MCF 10A (cell line): Measurements from ENCODE around the gene LRRK2. TPM values are rescaled to one million over a fixed set of nuclear protein-coding genes. Genes with fewer than 3 reads are reported as not detected.

Experiments
- BruUV-seq: library from RNA; stranded (reverse); fragments of 400-500 nt; replicated peaks from 2 replicates; lab custom pipeline; 2021; lab: Mats Ljungman, UMichigan
- CTCF ChIA-PET: fragments of 300-600 bp; sonication (Branson Sonifier 250); formaldehyde crosslinking; extraction: SDS; loops from one replicate; lab custom pipeline; 2021; ENCODE audit warnings: antibody characterized with exemption, inconsistent platforms; lab: Yijun Ruan, JAX
- POLR2A ChIA-PET: fragments of 300-600, 350-650 bp; sonication (Branson Sonifier 250); formaldehyde crosslinking; extraction: SDS; loops from one replicate; lab custom pipeline; 2020; ENCODE audit warnings: antibody characterized with exemption, inconsistent platforms; lab: Yijun Ruan, JAX
- DNase-seq: peaks from one replicate; pipeline ENCODE4 v3.0.0-alpha.2; 2018; ENCODE audit not compliant: unreplicated experiment
- H3K27ac Mint-ChIP-seq: one replicate; pipeline ENCODE4 v1.8.0; 2022; ENCODE audit warnings: mild to moderate bottlenecking, low read depth, mixed read lengths; ENCODE audit not compliant: unreplicated experiment
- H3K27me3 Mint-ChIP-seq: one replicate; pipeline ENCODE4 v1.8.0; 2022; ENCODE audit warnings: mixed read lengths; ENCODE audit not compliant: insufficient read depth, unreplicated experiment
- H3K36me3 Mint-ChIP-seq: one replicate; pipeline ENCODE4 v1.8.0; 2022; ENCODE audit warnings: mild to moderate bottlenecking, moderate library complexity, mixed read lengths; ENCODE audit not compliant: insufficient read depth, unreplicated experiment
- H3K4me1 Mint-ChIP-seq: one replicate; pipeline ENCODE4 v1.8.0; 2022; ENCODE audit warnings: mixed read lengths; ENCODE audit not compliant: insufficient read depth, unreplicated experiment
- H3K4me3 Mint-ChIP-seq: one replicate; pipeline ENCODE4 v1.8.0; 2022; ENCODE audit warnings: mild to moderate bottlenecking, moderate library complexity, mixed read lengths; ENCODE audit not compliant: unreplicated experiment
- H3K9me3 Mint-ChIP-seq: one replicate; pipeline ENCODE4 v1.8.0; 2022; ENCODE audit warnings: mixed read lengths; ENCODE audit not compliant: unreplicated experiment
- intact Hi-C: fragments of 100-400 bp; cut with micrococcal nuclease; formaldehyde crosslinking; loops from 2 replicates; pipeline ENCODE4 v1.14.1; 2022
- total RNA-seq: library from RNA; stranded (reverse); gene quantifications from 2 replicates; pipeline ENCODE4 v1.2.3, GENCODE V29; 2022
- TF ChIP-seq, protein P1 (sequence below): fragments of 200-600 bp; IDR thresholded peaks from one replicate; pipeline ENCODE4 v1.8.0; 2022; ENCODE audit warnings: antibody characterized with exemption, mild to moderate bottlenecking; ENCODE audit not compliant: unreplicated experiment

The LRRK2 gene
- total RNA-seq, 1 experiment from 2014 or later: 4.2 TPM

DNA sequence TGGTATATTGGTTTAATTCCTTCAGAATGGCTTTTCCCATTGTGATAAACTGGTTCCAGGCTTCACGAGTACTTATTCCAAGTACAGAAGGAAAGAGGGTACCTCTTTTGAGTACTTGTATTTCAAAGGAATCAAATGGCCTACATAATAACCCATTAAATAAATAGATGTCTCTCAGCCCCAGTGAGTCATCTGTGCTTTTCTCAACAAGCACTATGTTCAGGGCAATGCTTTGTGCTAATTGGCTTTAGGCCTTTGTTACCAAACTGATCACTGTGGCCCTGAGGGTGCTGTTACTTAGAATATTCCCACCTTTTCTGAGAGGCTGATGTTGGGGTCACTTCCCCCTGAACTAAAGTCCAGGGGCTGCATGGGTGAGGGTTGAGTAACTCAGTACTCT, 107.1 kb downstream of the LRRK2 start:
- no TSS peak for BruUV-seq
- peaks cover 5% of the 10 kb centered on the region for H3K36me3 Mint-ChIP-seq
- TF ChIP-seq, protein P1, sequence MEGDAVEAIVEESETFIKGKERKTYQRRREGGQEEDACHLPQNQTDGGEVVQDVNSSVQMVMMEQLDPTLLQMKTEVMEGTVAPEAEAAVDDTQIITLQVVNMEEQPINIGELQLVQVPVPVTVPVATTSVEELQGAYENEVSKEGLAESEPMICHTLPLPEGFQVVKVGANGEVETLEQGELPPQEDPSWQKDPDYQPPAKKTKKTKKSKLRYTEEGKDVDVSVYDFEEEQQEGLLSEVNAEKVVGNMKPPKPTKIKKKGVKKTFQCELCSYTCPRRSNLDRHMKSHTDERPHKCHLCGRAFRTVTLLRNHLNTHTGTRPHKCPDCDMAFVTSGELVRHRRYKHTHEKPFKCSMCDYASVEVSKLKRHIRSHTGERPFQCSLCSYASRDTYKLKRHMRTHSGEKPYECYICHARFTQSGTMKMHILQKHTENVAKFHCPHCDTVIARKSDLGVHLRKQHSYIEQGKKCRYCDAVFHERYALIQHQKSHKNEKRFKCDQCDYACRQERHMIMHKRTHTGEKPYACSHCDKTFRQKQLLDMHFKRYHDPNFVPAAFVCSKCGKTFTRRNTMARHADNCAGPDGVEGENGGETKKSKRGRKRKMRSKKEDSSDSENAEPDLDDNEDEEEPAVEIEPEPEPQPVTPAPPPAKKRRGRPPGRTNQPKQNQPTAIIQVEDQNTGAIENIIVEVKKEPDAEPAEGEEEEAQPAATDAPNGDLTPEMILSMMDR: no peak
- no peaks in the 10 kb centered on the region for H3K27me3 Mint-ChIP-seq
- POLR2A ChIA-PET: no interaction called here
- CTCF ChIA-PET: no interaction called here
- H3K9me3 Mint-ChIP-seq: peaks cover 15% of the 10 kb centered on the region
- DNase-seq: peak; percentile 31
- no peak overlapping the region for H3K27ac Mint-ChIP-seq
- H3K4me1 Mint-ChIP-seq: peaks cover 5% of the 10 kb centered on the region
- intact Hi-C loops: no loop called here
- H3K4me3 Mint-ChIP-seq: no peak overlapping the region

DNA sequence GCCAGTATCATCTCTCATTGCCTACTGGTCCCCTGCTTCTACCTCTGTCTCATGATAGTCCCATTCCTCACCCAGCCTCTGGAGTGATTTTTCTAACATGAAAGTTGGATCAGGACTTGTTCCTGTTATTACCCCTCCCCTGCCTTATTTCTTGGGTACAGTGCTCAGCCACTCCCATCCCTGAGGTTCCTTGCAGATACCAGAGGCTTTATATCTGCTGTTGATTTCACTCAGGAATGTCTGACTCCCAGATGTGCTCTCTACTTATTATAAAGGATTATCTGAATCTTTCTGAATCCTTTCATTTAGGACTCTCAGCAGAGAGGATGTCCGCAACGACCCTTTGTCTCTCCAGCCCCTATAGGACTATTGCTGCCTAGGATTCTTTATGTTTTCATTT, 111.2 kb downstream of the LRRK2 start:
- H3K4me1 Mint-ChIP-seq: peaks cover 5% of the 10 kb centered on the region
- peaks cover 6% of the 10 kb centered on the region for H3K36me3 Mint-ChIP-seq
- no peak for DNase-seq
- intact Hi-C loops: loop anchor here (5.0 kb wide), 1 partner anchor 586 kb away; no protein-coding TSS in a partner anchor
- no peak overlapping the region for H3K27ac Mint-ChIP-seq
- no peaks in the 10 kb centered on the region for H3K27me3 Mint-ChIP-seq
- peaks cover 2% of the 10 kb centered on the region for H3K9me3 Mint-ChIP-seq
- CTCF ChIA-PET: interaction anchor here (1.0 to 2.2 kb wide), 5 partner anchors 10 to 36 kb away, joined by 3 to 12 read pairs (median 3); no protein-coding TSS in a partner anchor
- H3K4me3 Mint-ChIP-seq: no peak overlapping the region
- TF ChIP-seq, protein P1: no peak
- POLR2A ChIA-PET: interaction anchor here (0.5 to 0.7 kb wide), 2 partner anchors 82 to 126 kb away, joined by 3 to 4 read pairs; no protein-coding TSS in a partner anchor
- BruUV-seq: no TSS peak

DNA sequence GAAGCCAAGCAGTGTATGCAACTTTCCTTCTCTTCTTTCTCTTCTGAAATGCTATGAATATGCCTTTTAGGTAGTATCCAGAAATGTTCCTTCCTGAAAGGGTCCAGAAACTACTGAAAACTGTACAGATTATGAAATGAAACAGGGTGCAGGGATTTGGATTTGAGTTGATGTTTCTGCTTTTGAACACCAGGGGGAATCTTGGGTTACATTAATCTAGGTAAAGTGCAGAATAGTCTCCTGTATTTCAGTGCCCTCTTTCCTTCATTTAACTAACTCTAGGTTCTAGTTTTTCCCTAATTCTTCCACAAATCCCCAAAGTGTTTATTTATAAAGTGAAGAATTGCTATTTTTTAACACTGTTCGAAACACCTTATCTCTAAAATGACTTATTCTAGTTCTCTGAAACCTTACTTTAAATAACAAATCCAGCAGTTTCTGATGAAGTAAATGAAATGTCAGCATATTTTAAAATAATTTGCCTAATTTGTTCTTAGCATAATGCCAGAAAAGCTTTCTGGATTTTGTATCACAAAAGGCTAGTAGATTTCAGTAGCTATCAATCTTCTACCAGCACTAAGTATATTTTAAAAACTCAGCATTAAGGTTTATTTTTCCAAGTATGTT, 111.9 kb downstream of the LRRK2 start:
- intact Hi-C loops: loop anchor here (5.0 kb wide), 1 partner anchor 586 kb away; no protein-coding TSS in a partner anchor
- Mint-ChIP-seq H3K27me3 (no peaks in the 10 kb centered on the region), H3K4me3 (no peak overlapping the region), H3K36me3 (peaks cover 6% of the 10 kb centered on the region), H3K27ac (no peak overlapping the region), H3K4me1 (peaks cover 5% of the 10 kb centered on the region), H3K9me3 (no peaks in the 10 kb centered on the region)
- peak; percentile 34 for DNase-seq
- TF ChIP-seq, protein P1: peak; percentile 54
- CTCF ChIA-PET: interaction anchor here (0.7 to 2.3 kb wide), 12 partner anchors 11 to 832 kb away, joined by 3 to 12 read pairs (median 3); no protein-coding TSS in a partner anchor
- BruUV-seq: no TSS peak
- POLR2A ChIA-PET: no interaction called here

DNA sequence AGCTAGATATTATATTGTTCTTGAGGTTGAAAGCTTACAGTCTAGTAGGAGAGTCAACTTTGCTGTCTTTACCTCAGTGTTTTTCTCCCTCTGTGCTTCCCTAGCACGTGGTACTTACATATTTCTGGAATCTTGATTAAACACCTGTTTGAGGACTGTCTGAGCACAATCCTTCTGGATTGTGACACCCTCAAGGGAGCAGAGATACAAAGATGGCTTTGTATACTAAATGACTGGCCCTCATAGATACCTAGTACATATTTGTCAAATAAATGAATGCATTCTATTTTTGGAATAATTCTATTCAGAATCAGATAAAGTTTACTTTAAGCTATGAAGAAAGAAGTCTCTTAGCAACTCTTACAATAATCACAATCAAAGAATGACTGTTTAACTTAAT, 113.3 kb downstream of the LRRK2 start:
- H3K4me3 Mint-ChIP-seq: no peak overlapping the region
- no peaks in the 10 kb centered on the region for H3K9me3 Mint-ChIP-seq
- DNase-seq: no peak
- H3K36me3 Mint-ChIP-seq: peaks cover 6% of the 10 kb centered on the region
- no peaks in the 10 kb centered on the region for H3K27me3 Mint-ChIP-seq
- H3K4me1 Mint-ChIP-seq: peaks cover 5% of the 10 kb centered on the region
- TF ChIP-seq, protein P1: no peak
- BruUV-seq: no TSS peak
- CTCF ChIA-PET: interaction anchor here (0.8 to 2.3 kb wide), 6 partner anchors 11 to 584 kb away, joined by 3 to 8 read pairs (median 4); no protein-coding TSS in a partner anchor
- no peak overlapping the region for H3K27ac Mint-ChIP-seq
- POLR2A ChIA-PET: no interaction called here
- intact Hi-C loops: loop anchor here (5.0 kb wide), 1 partner anchor 584 kb away; no protein-coding TSS in a partner anchor
